IMR-90 (cell line): ENCODE results near the gene SELENOS. TPM values are rescaled to one million over a fixed set of nuclear protein-coding genes. Genes with fewer than 3 reads are reported as not detected.

Experiments
- ATAC-seq: fragments of 200-7000 bp; cut with Tn5 transposase; 2 replicates; pipeline ENCODE4 v1.9.1; 2020; ENCODE audit warnings: low read depth, mild to moderate bottlenecking, moderate library complexity
- BruUV-seq: library from RNA; stranded (reverse); fragments of 400-500 nt; replicated peaks from 2 replicates; lab custom pipeline; 2021; lab: Mats Ljungman, UMichigan
- CTCF ChIA-PET: fragments of 300-600 bp; formaldehyde crosslinking; extraction: SDS; loops from one replicate; lab custom pipeline; 2021; ENCODE audit warnings: antibody characterized with exemption; lab: Yijun Ruan, JAX
- POLR2A ChIA-PET: fragments of 300-600 bp; sonication (Branson Sonifier 250); formaldehyde crosslinking; loops from one replicate; lab custom pipeline; 2022; ENCODE audit warnings: antibody characterized with exemption; ENCODE audit not compliant: unreplicated experiment; lab: Charles Lee
- DNase-seq: peaks from one replicate; pipeline ENCODE4 v3.0.0; 2013
- H2AFZ ChIP-seq: replicated peaks from 2 replicates; pipeline ENCODE3; 2013; ENCODE audit warnings: low read length, mild to moderate bottlenecking; ENCODE audit not compliant: poor library complexity
- H2AK5ac ChIP-seq: 2 replicates; pipeline ENCODE4 v1.6.1; 2013; ENCODE audit warnings: low read depth, low read length, inconsistent platforms
- H2AK9ac ChIP-seq: replicated peaks from 2 replicates; pipeline ENCODE3; 2013; ENCODE audit warnings: mild to moderate bottlenecking, low read depth, low read length, moderate library complexity; ENCODE audit not compliant: poor library complexity
- H2BK120ac ChIP-seq: 2 replicates; pipeline ENCODE4 v1.6.1; 2013; ENCODE audit warnings: low read depth, low read length, inconsistent platforms
- H2BK15ac ChIP-seq: 3 replicates; pipeline ENCODE4 v1.6.1; 2013; ENCODE audit warnings: low read depth, low read length, inconsistent platforms
- H2BK20ac ChIP-seq: 2 replicates; pipeline ENCODE4 v1.6.1; 2013; ENCODE audit warnings: low read depth, mild to moderate bottlenecking, inconsistent platforms, low read length, moderate library complexity
- H2BK5ac ChIP-seq: 2 replicates; pipeline ENCODE4 v1.6.1; 2013; ENCODE audit warnings: mild to moderate bottlenecking, low read depth, low read length, inconsistent platforms; ENCODE audit not compliant: poor library complexity, severe bottlenecking
- H3K14ac ChIP-seq: replicated peaks from 2 replicates; pipeline ENCODE4 v1.6.1; 2013; ENCODE audit warnings: low read depth, low read length, inconsistent platforms
- H3K18ac ChIP-seq: 2 replicates; pipeline ENCODE4 v1.6.1; 2013; ENCODE audit warnings: low read depth, low read length, control low read depth
- H3K23ac ChIP-seq: 2 replicates; pipeline ENCODE4 v1.6.1; 2013; ENCODE audit warnings: low read depth, low read length, inconsistent platforms
- H3K27ac ChIP-seq: 2 replicates; pipeline ENCODE4 v1.5.1; 2013; ENCODE audit warnings: mild to moderate bottlenecking, control low read depth, low read length; ENCODE audit not compliant: insufficient read depth
- H3K27me3 ChIP-seq: 2 replicates; pipeline ENCODE4 v1.6.1; 2013; ENCODE audit warnings: low read length; ENCODE audit not compliant: control insufficient read depth, insufficient read depth
- H3K36me3 ChIP-seq: 2 replicates; pipeline ENCODE4 v1.6.1; 2013; ENCODE audit warnings: low read length, mixed read lengths; ENCODE audit not compliant: control insufficient read depth, insufficient read depth
- H3K4ac ChIP-seq: 2 replicates; pipeline ENCODE4 v1.6.1; 2013; ENCODE audit warnings: low read depth, low read length, inconsistent platforms
- H3K4me1 ChIP-seq: 2 replicates; pipeline ENCODE4 v1.6.1; 2013; ENCODE audit warnings: low read length, mixed read lengths; ENCODE audit not compliant: control insufficient read depth, insufficient read depth
- H3K4me2 ChIP-seq: 2 replicates; pipeline ENCODE4 v1.6.1; 2013; ENCODE audit warnings: low read depth, mild to moderate bottlenecking, control low read depth, low read length, moderate library complexity
- H3K4me3 ChIP-seq: 2 replicates; pipeline ENCODE4 v1.5.1; 2013; ENCODE audit warnings: low read depth, mild to moderate bottlenecking, control low read depth, low read length, moderate library complexity; ENCODE audit not compliant: insufficient read depth
- H3K56ac ChIP-seq: 2 replicates; pipeline ENCODE4 v1.6.1; 2013; ENCODE audit warnings: low read length, inconsistent platforms; ENCODE audit not compliant: insufficient read depth; ENCODE audit errors: extremely low read depth
- H3K79me1 ChIP-seq, 2 experiments: 2 replicates each; pipeline ENCODE4 v1.6.1; 2013; ENCODE audit warnings: low read length in 2 of 2, inconsistent platforms in 1 of 2, low read depth in 1 of 2
- H3K9ac ChIP-seq: 2 replicates; pipeline ENCODE4 v1.6.1; 2013; ENCODE audit warnings: low read depth, low read length, control low read depth
- H3K9me1 ChIP-seq: 2 replicates; pipeline ENCODE4 v1.6.1; 2013; ENCODE audit warnings: low read length, inconsistent platforms; ENCODE audit not compliant: insufficient read depth
- H3K9me3 ChIP-seq: 2 replicates; pipeline ENCODE4 v1.6.1; 2013; ENCODE audit warnings: low read length; ENCODE audit not compliant: control insufficient read depth, insufficient read depth
- H4K20me1 ChIP-seq: 2 replicates; pipeline ENCODE4 v1.6.1; 2013; ENCODE audit warnings: low read length, inconsistent platforms; ENCODE audit not compliant: insufficient read depth
- H4K5ac ChIP-seq: 2 replicates; pipeline ENCODE4 v1.6.1; 2013; ENCODE audit warnings: mild to moderate bottlenecking, low read depth, low read length, control low read depth
- H4K8ac ChIP-seq, 2 experiments: 2 replicates each; pipeline ENCODE4 v1.6.1; 2013; ENCODE audit warnings: low read depth in 2 of 2, low read length in 2 of 2, control low read depth in 1 of 2, inconsistent platforms in 1 of 2
- H4K91ac ChIP-seq: 2 replicates; pipeline ENCODE4 v1.6.1; 2013; ENCODE audit warnings: low read depth, low read length, inconsistent platforms; ENCODE audit not compliant: insufficient read depth
- BHLHE40 ChIP-seq: fragments of 150-350 bp; IDR thresholded peaks from 2 replicates; pipeline ENCODE4 v1.6.1; 2016; ENCODE audit warnings: mild to moderate bottlenecking, low read depth, low read length
- CEBPB ChIP-seq: IDR thresholded peaks from 2 replicates; pipeline ENCODE4 v1.6.1; 2012; ENCODE audit warnings: low read depth, low read length, improper control_type of control experiment
- CHD1 ChIP-seq: IDR thresholded peaks from 2 replicates; pipeline ENCODE4 v1.6.1; 2012; ENCODE audit warnings: low read depth, low read length, improper control_type of control experiment
- FOS ChIP-seq: fragments of 150-350 bp; IDR thresholded peaks from 2 replicates; pipeline ENCODE4 v1.6.1; 2016; ENCODE audit warnings: low read depth, low read length
- MAFK ChIP-seq: IDR thresholded peaks from 2 replicates; pipeline ENCODE4 v1.6.1; 2012; ENCODE audit warnings: low read depth, low read length, improper control_type of control experiment
- MAZ ChIP-seq: IDR thresholded peaks from 2 replicates; pipeline ENCODE4 v1.6.1; 2012; ENCODE audit warnings: low read depth, mild to moderate bottlenecking, low read length, improper control_type of control experiment, moderate library complexity, borderline replicate concordance
- MXI1 ChIP-seq: IDR thresholded peaks from 2 replicates; pipeline ENCODE4 v1.6.1; 2012; ENCODE audit warnings: low read depth, mild to moderate bottlenecking, low read length, moderate library complexity, borderline replicate concordance
- NFE2L2 ChIP-seq: fragments of 150-350 bp; IDR thresholded peaks from 2 replicates; pipeline ENCODE4 v1.6.1; 2016; ENCODE audit warnings: low read depth, mild to moderate bottlenecking, low read length
- POLR2A ChIP-seq: IDR thresholded peaks from 2 replicates; pipeline ENCODE4 v1.6.1; 2012; ENCODE audit warnings: mild to moderate bottlenecking, low read depth, low read length
- RCOR1 ChIP-seq: IDR thresholded peaks from 2 replicates; pipeline ENCODE4 v1.6.1; 2012; ENCODE audit warnings: mild to moderate bottlenecking, low read length, improper control_type of control experiment; ENCODE audit not compliant: insufficient replicate concordance
- RFX5 ChIP-seq: IDR thresholded peaks from 2 replicates; pipeline ENCODE4 v1.8.0; 2012; ENCODE audit warnings: low read depth, mild to moderate bottlenecking, low read length, moderate library complexity
- SMC3 ChIP-seq: fragments of 150-350 bp; IDR thresholded peaks from 2 replicates; pipeline ENCODE4 v1.6.1; 2016; ENCODE audit warnings: low read depth, mild to moderate bottlenecking, antibody characterized with exemption, low read length, moderate library complexity
- WGBS, 2 experiments: methylation state at CpG; one replicate each; pipeline versions ENCODE4 v1.1.5 to v1.1.7; 2013; ENCODE audit warnings: missing lambda C conversion rate in 2 of 2; ENCODE audit not compliant: insufficient read length in 1 of 2; ENCODE audit errors: extremely low coverage in 2 of 2; 5-methylcytosine and 5-hydroxymethylcytosine counted together
- dilution Hi-C: fragments of 300-500 bp; cut with HindIII; formaldehyde crosslinking; loops from one replicate; pipeline ENCODE4 v1.14.3; 2018; ENCODE audit warnings: low sequenced_read_pairs; ENCODE audit not compliant: unreplicated experiment
- in situ Hi-C: fragments of 300-500 bp; cut with MboI; formaldehyde crosslinking; loops from 3 replicates; pipeline ENCODE4 v1.14.3; 2019; ENCODE audit warnings: low sequenced_read_pairs, inconsistent platforms, mixed read lengths
- intact Hi-C: fragments of 100-400 bp; cut with micrococcal nuclease; formaldehyde crosslinking; loops from 2 replicates; pipeline ENCODE4 v1.10.0; 2022
- polyA plus RNA-seq, 3 experiments: library from polyadenylated mRNA; depleted of rRNA; stranded (reverse); fragments of >200 nt; gene quantifications; 2 replicates each; pipeline ENCODE4 v1.2.3, GENCODE V29; 2012; ENCODE audit warnings: low replicate concordance in 1 of 3
- total RNA-seq: library from RNA; depleted of rRNA; stranded (reverse); fragments of >200 nt; gene quantifications from 2 replicates; pipeline ENCODE4 v1.2.3, GENCODE V29; 2012
- TF ChIP-seq, protein P1 (sequence below): fragments of 150-350 bp; IDR thresholded peaks from 2 replicates; pipeline ENCODE4 v1.6.1; 2016; ENCODE audit warnings: low read depth, mild to moderate bottlenecking, low read length, moderate library complexity, borderline replicate concordance
- TF ChIP-seq, protein P2 (sequence below): fragments of 150-350 bp; IDR thresholded peaks from 2 replicates; pipeline ENCODE4 v1.6.1; 2017; ENCODE audit warnings: mild to moderate bottlenecking, antibody characterized with exemption, low read length, low read depth
- TF ChIP-seq, protein P3 (sequence below): conservative IDR thresholded peaks from 2 replicates; pipeline ENCODE4 v1.5.1; 2012; ENCODE audit warnings: mild to moderate bottlenecking, low read depth, low read length, improper control_type of control experiment

Gene SELENOS
- total and polyA plus RNA-seq, 2 of the 4 experiments (the other 2 are of a cell fraction), result 39.8 to 77.1 TPM

DNA sequence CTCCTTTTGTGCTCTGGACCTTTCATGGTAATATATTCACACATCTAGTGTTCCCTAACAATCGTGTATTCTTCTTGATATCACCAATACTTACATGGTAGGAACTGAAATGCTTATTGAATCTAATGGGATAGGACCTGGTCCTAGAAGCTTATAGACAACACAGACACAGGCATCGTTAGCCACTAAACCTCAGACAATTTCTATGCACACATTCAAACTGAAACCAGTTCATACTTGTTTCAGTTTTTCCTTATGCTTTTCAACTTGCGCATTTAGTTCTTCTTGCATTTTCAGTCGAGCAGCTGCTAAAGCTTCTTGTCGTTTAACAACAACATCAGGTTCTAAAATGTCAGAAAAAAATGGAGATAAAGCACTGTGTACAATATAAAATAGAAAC, 2.3 kb downstream of the SELENOS start:
- H3K9ac ChIP-seq, result no peak overlapping the region
- 88% methylated on average over 1 of the region's 5 CpGs; no CpG with 5 or more reads in 1 of the 2 experiments for WGBS, 2 experiments
- H3K14ac ChIP-seq, result no peak overlapping the region
- no peak overlapping the region for H2BK5ac ChIP-seq
- H3K56ac ChIP-seq, result no peak overlapping the region
- intact Hi-C loops (no loop called here), in situ Hi-C loops (no loop called here), dilution Hi-C loops (no loop called here)
- no TSS peak for BruUV-seq
- POLR2A ChIA-PET, result no interaction called here
- ATAC-seq (no peak), DNase-seq (no peak)
- H4K8ac ChIP-seq, result no peak overlapping the region
- TF ChIP-seq FOS, result no peak
- TF ChIP-seq, protein P1, sequence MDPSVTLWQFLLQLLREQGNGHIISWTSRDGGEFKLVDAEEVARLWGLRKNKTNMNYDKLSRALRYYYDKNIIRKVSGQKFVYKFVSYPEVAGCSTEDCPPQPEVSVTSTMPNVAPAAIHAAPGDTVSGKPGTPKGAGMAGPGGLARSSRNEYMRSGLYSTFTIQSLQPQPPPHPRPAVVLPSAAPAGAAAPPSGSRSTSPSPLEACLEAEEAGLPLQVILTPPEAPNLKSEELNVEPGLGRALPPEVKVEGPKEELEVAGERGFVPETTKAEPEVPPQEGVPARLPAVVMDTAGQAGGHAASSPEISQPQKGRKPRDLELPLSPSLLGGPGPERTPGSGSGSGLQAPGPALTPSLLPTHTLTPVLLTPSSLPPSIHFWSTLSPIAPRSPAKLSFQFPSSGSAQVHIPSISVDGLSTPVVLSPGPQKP, result no peak
- TF ChIP-seq, protein P2, sequence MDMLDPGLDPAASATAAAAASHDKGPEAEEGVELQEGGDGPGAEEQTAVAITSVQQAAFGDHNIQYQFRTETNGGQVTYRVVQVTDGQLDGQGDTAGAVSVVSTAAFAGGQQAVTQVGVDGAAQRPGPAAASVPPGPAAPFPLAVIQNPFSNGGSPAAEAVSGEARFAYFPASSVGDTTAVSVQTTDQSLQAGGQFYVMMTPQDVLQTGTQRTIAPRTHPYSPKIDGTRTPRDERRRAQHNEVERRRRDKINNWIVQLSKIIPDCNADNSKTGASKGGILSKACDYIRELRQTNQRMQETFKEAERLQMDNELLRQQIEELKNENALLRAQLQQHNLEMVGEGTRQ, result no peak
- TF ChIP-seq CHD1, result no peak
- no peak for TF ChIP-seq NFE2L2
- TF ChIP-seq, protein P3, sequence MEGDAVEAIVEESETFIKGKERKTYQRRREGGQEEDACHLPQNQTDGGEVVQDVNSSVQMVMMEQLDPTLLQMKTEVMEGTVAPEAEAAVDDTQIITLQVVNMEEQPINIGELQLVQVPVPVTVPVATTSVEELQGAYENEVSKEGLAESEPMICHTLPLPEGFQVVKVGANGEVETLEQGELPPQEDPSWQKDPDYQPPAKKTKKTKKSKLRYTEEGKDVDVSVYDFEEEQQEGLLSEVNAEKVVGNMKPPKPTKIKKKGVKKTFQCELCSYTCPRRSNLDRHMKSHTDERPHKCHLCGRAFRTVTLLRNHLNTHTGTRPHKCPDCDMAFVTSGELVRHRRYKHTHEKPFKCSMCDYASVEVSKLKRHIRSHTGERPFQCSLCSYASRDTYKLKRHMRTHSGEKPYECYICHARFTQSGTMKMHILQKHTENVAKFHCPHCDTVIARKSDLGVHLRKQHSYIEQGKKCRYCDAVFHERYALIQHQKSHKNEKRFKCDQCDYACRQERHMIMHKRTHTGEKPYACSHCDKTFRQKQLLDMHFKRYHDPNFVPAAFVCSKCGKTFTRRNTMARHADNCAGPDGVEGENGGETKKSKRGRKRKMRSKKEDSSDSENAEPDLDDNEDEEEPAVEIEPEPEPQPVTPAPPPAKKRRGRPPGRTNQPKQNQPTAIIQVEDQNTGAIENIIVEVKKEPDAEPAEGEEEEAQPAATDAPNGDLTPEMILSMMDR, result no peak
- no peak for TF ChIP-seq MAZ
- TF ChIP-seq POLR2A, result no peak
- no peak for TF ChIP-seq RFX5
- TF ChIP-seq CEBPB, result no peak
- TF ChIP-seq BHLHE40, result no peak
- TF ChIP-seq RCOR1, result no peak
- no peak for TF ChIP-seq MAFK
- TF ChIP-seq SMC3, result no peak
- no peak for TF ChIP-seq MXI1
- peaks cover 7% of the 10 kb centered on the region; the same call in 1 of the 2 replicates for H3K9me1 ChIP-seq
- H3K18ac ChIP-seq, result no peak overlapping the region
- no peak overlapping the region for H2BK20ac ChIP-seq
- no peaks in the 10 kb centered on the region for H3K27me3 ChIP-seq
- no peak overlapping the region; the same call in 1 of the 2 replicates for H3K23ac ChIP-seq
- H2BK120ac ChIP-seq, result no peak overlapping the region
- H4K91ac ChIP-seq, result no peak overlapping the region
- no peaks in the 10 kb centered on the region for H3K9me3 ChIP-seq
- H2AK5ac ChIP-seq, result no peak overlapping the region
- peaks cover 35 to 56% of the 10 kb centered on the region in 2 experiments for H3K79me1 ChIP-seq
- H3K27ac ChIP-seq, result no peak overlapping the region
- peaks cover 44% of the 10 kb centered on the region for H3K36me3 ChIP-seq
- 0 out of 2 replicates have a peak, but pooled peaks cover 2% of the 10 kb centered on the region for H3K4me1 ChIP-seq
- H3K4me3 ChIP-seq, result no peak overlapping the region
- no peak overlapping the region for H2AK9ac ChIP-seq
- no peak overlapping the region for H3K4ac ChIP-seq
- no peak overlapping the region for H2AFZ ChIP-seq
- no peak overlapping the region for H3K4me2 ChIP-seq
- CTCF ChIA-PET, result interaction anchor here (0.6 kb wide), 1 partner anchor 14 kb away, joined by 4 read pairs; no protein-coding TSS in a partner anchor
- H4K20me1 ChIP-seq, result peaks cover 16% of the 10 kb centered on the region; the same call in 1 of the 2 replicates
- H4K5ac ChIP-seq, result no peak overlapping the region
- no peak overlapping the region for H2BK15ac ChIP-seq
